Hypothalamus (tissue), 51 donors: Measurements from ENCODE around the gene ZSCAN5C.

Source experiments
- DNase-seq, 51 donors: peaks; one replicate each; lab custom pipeline; 2025; lab: John Stamatoyannopoulos, UW

ZSCAN5C gene

GRCh38 chr19:56258272-56258671 is 56.2 kb downstream of the ZSCAN5C start:
- DNase-seq, result peak in 1 of 51 donors; percentile 1
